Hepatocyte (in vitro differentiated cells): ENCODE data around the gene WASF2.

Experiments used
- EZH2 ChIP-seq: fragments of 200-600 bp; sonication (generic); IDR thresholded peaks from 2 replicates; pipeline ENCODE4 v1.6.1; 2016; ENCODE audit warnings: antibody characterized with exemption, mild to moderate bottlenecking, borderline replicate concordance
- EZH2phosphoT487 ChIP-seq: fragments of 200-600 bp; sonication (generic); IDR thresholded peaks from one replicate; pipeline ENCODE4 v1.6.1; 2018; ENCODE audit warnings: antibody characterized with exemption, mild to moderate bottlenecking, low read depth, moderate library complexity; ENCODE audit not compliant: unreplicated experiment, severe bottlenecking
- TF ChIP-seq, protein P1 (sequence below): fragments of 200-600 bp; sonication (generic); IDR thresholded peaks from 2 replicates; pipeline ENCODE4 v1.5.1; 2016; ENCODE audit warnings: antibody characterized with exemption, mild to moderate bottlenecking; ENCODE audit not compliant: poor library complexity

DNA sequence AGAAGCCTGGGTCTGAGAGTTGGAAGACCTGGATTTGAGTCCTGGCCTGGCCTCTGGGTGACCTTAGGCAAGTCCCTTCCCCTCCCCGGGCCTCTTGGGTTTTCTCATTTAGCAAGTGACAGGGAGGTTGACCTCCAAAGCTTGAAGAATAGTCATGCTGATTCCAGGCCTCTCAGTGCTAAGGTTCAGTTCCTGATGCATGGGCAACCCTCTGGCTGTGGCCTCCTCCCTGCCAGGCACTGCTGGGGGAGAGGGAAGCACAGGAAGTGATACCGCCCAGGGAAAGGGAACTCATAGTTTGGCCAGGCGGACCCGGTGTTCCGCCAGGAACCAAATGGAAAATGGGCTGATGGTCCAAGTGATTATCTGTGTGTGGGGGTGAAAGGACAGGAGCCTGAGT, 23.6 kb upstream of the WASF2 start:
- TF ChIP-seq, protein P1, sequence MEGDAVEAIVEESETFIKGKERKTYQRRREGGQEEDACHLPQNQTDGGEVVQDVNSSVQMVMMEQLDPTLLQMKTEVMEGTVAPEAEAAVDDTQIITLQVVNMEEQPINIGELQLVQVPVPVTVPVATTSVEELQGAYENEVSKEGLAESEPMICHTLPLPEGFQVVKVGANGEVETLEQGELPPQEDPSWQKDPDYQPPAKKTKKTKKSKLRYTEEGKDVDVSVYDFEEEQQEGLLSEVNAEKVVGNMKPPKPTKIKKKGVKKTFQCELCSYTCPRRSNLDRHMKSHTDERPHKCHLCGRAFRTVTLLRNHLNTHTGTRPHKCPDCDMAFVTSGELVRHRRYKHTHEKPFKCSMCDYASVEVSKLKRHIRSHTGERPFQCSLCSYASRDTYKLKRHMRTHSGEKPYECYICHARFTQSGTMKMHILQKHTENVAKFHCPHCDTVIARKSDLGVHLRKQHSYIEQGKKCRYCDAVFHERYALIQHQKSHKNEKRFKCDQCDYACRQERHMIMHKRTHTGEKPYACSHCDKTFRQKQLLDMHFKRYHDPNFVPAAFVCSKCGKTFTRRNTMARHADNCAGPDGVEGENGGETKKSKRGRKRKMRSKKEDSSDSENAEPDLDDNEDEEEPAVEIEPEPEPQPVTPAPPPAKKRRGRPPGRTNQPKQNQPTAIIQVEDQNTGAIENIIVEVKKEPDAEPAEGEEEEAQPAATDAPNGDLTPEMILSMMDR = no peak
- TF ChIP-seq EZH2phosphoT487 (no peak), EZH2 (no peak)
